ENCODE results near the gene S1PR2. TPM values are rescaled to one million over a fixed set of nuclear protein-coding genes. Genes with fewer than 3 reads are reported as not detected.
A peak's percentile ranks its signal among the peaks of the same experiment; 100 is the strongest.

Gene S1PR2
- total and polyA plus RNA-seq, 9 of the 15 experiments (the other 6 are each of a cell fraction or from before 2014, with no cell fraction given) = 1.5 to 3.9 (median 2.0) TPM

GRCh38 chr19:10254244-10254643, 23.1 kb upstream of the S1PR2 start:
- no peaks in the 10 kb centered on the region; the same call in 1 of the 2 replicates for H3K9me3 ChIP-seq (replicated peaks; ENCODE audit: control insufficient read depth, insufficient read depth, low read depth, low read length)
- DNase-seq (ENCODE audit: extremely low read depth in 1 of 4, low spot score in 3 of 4) (no peak), FAIRE-seq (no peak), ATAC-seq (no peak)
- WGBS (ENCODE audit: insufficient coverage, low coverage, missing lambda C conversion rate) = 96% methylated on average over 3 of the region's 3 CpGs
- TF ChIP-seq ZNF740 (CRISPR knock-in tag; IDR thresholded peaks at IDR 0.05) (no peak), ZNF740 (tag; IDR thresholded peaks at IDR 0.05) (no peak), POLR2H (tag; IDR thresholded peaks at IDR 0.05; ENCODE audit: low read depth) (no peak)
- TF ChIP-seq, protein P1, sequence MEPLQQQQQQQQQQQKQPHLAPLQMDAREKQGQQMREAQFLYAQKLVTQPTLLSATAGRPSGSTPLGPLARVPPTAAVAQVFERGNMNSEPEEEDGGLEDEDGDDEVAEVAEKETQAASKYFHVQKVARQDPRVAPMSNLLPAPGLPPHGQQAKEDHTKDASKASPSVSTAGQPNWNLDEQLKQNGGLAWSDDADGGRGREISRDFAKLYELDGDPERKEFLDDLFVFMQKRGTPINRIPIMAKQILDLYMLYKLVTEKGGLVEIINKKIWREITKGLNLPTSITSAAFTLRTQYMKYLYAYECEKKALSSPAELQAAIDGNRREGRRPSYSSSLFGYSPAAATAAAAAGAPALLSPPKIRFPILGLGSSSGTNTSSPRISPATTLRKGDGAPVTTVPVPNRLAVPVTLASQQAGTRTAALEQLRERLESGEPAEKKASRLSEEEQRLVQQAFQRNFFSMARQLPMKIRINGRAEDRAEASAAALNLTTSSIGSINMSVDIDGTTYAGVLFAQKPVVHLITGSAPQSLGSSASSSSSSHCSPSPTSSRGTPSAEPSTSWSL (CRISPR knock-in tag; IDR thresholded peaks at IDR 0.05; ENCODE audit: borderline replicate concordance) = no peak
- TF ChIP-seq, protein P2, sequence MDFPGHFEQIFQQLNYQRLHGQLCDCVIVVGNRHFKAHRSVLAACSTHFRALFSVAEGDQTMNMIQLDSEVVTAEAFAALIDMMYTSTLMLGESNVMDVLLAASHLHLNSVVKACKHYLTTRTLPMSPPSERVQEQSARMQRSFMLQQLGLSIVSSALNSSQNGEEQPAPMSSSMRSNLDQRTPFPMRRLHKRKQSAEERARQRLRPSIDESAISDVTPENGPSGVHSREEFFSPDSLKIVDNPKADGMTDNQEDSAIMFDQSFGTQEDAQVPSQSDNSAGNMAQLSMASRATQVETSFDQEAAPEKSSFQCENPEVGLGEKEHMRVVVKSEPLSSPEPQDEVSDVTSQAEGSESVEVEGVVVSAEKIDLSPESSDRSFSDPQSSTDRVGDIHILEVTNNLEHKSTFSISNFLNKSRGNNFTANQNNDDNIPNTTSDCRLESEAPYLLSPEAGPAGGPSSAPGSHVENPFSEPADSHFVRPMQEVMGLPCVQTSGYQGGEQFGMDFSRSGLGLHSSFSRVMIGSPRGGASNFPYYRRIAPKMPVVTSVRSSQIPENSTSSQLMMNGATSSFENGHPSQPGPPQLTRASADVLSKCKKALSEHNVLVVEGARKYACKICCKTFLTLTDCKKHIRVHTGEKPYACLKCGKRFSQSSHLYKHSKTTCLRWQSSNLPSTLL (IDR thresholded peaks at IDR 0.05) = no peak
- no peak overlapping the region for H3K4me2 ChIP-seq (ENCODE audit: insufficient read depth, low read length)
- H3K36me3 ChIP-seq (ENCODE audit: control insufficient read depth, insufficient read depth, low read length) = peaks cover 53% of the 10 kb centered on the region
- in situ Hi-C loops (cut with MboI) (no loop called here), intact Hi-C loops (cut with micrococcal nuclease) (loop anchor here (5.0 kb wide), 1 partner anchor 322 kb away; no protein-coding TSS in a partner anchor)
- H3K27ac ChIP-seq (ENCODE audit: extremely low read depth, low read depth, low read length) = no peak overlapping the region
- H3K9ac ChIP-seq (ENCODE audit: insufficient read depth in 1 of 2, low read depth in 2 of 2, low read length in 2 of 2) = peak overlapping the region in 1 of 2 experiments; percentile 55; a peak in 1 of 4 replicates
- H4K20me1 ChIP-seq (replicated peaks; ENCODE audit: control insufficient read depth, insufficient read depth, low read length) = no peaks in the 10 kb centered on the region; the same call in 1 of the 2 replicates
- peaks cover 28% of the 10 kb centered on the region for H3K79me2 ChIP-seq (ENCODE audit: control insufficient read depth, insufficient read depth, low read length)
- no peak overlapping the region for H3K4me3 ChIP-seq
- no peak overlapping the region for H2AFZ ChIP-seq (ENCODE audit: low read depth, low read length)
- POLR2A ChIA-PET = interaction anchor here (0.6 to 1.1 kb wide), 3 partner anchors 135 to 333 kb away, joined by 3 to 4 read pairs (median 3); no protein-coding TSS in a partner anchor
- no peaks in the 10 kb centered on the region for H3K9me1 ChIP-seq (ENCODE audit: control insufficient read depth, insufficient read depth, low read length)
- no TSS peak for BruUV-seq (replicated peaks)
- peaks cover 4 to 53% of the 10 kb centered on the region in 2 experiments; a peak in 4 of 5 replicates for H3K4me1 ChIP-seq (replicated peaks in 1 of 2; ENCODE audit: control insufficient read depth in 2 of 2, insufficient read depth in 2 of 2, low read length in 2 of 2)
- CTCF ChIA-PET (ENCODE audit: low intra/inter-chr PET ratio) = no interaction called here
- H3K27me3 ChIP-seq (ENCODE audit: control insufficient read depth in 2 of 2, insufficient read depth in 2 of 2, low read length in 2 of 2) = no peaks in the 10 kb centered on the region

Measured in K562 (cell line).